Choroid plexus epithelial cell (primary cell): Measurements from ENCODE around the gene PARM1.

Experiments
- DNase-seq: peaks from one replicate; pipeline ENCODE4 v3.0.0-alpha.2; 2010; ENCODE audit warnings: low read depth
- H3K4me3 ChIP-seq: 2 replicates; pipeline ENCODE4 v1.5.1; 2011; ENCODE audit warnings: low read depth, mild to moderate bottlenecking, control low read depth, low read length, moderate library complexity
- CTCF ChIP-seq: conservative IDR thresholded peaks from 2 replicates; pipeline ENCODE4 v1.5.1; 2011; ENCODE audit warnings: low read depth, mild to moderate bottlenecking, control low read depth, inconsistent platforms, low read length, moderate library complexity

The PARM1 gene

GRCh38 chr4:75087865-75088264 is 154.9 kb downstream of the PARM1 start:
- no peak for DNase-seq
- TF ChIP-seq CTCF, result no peak
- H3K4me3 ChIP-seq, result no peak overlapping the region

- no peak overlapping the region for H3K4me3 ChIP-seq
- TF ChIP-seq CTCF, result no peak
- no peak for DNase-seq
These were observed 156.3 kb downstream of the PARM1 start for GRCh38 chr4:75089206-75089605.

GRCh38 chr4:75099321-75099720 is 166.4 kb downstream of the PARM1 start:
- no peak for TF ChIP-seq CTCF
- H3K4me3 ChIP-seq, result no peak overlapping the region
- no peak for DNase-seq
